Endothelial cell (in vitro differentiated cells): Measurements from ENCODE around the gene SRC. TPM values are rescaled to one million over a fixed set of nuclear protein-coding genes. Genes with fewer than 3 reads are reported as not detected.

ENCODE experiments used
- DNase-seq: peaks from one replicate; pipeline ENCODE4 v3.0.0; 2021; ENCODE audit warnings: low spot score
- H3K27ac Mint-ChIP-seq: one replicate; pipeline ENCODE4 v1.8.0; 2021; ENCODE audit warnings: mixed read lengths, inconsistent platforms; ENCODE audit not compliant: unreplicated experiment
- H3K27me3 Mint-ChIP-seq: one replicate; pipeline ENCODE4 v1.8.0; 2021; ENCODE audit warnings: mild to moderate bottlenecking, moderate library complexity, mixed read lengths, inconsistent platforms; ENCODE audit not compliant: unreplicated experiment
- H3K36me3 Mint-ChIP-seq: one replicate; pipeline ENCODE4 v1.8.0; 2021; ENCODE audit warnings: mild to moderate bottlenecking, low read depth, mixed read lengths, inconsistent platforms; ENCODE audit not compliant: unreplicated experiment
- H3K4me1 Mint-ChIP-seq: one replicate; pipeline ENCODE4 v1.8.0; 2021; ENCODE audit warnings: mild to moderate bottlenecking, mixed read lengths, inconsistent platforms; ENCODE audit not compliant: unreplicated experiment
- H3K4me3 Mint-ChIP-seq: one replicate; pipeline ENCODE4 v1.8.0; 2021; ENCODE audit warnings: mild to moderate bottlenecking, mixed read lengths, inconsistent platforms; ENCODE audit not compliant: unreplicated experiment
- H3K9me3 Mint-ChIP-seq: one replicate; pipeline ENCODE4 v1.8.0; 2021; ENCODE audit warnings: mixed read lengths, inconsistent platforms; ENCODE audit not compliant: unreplicated experiment
- CTCF ChIP-seq: fragments of 200-600 bp; sonication (generic); IDR thresholded peaks from one replicate; pipeline ENCODE4 v1.5.0; 2021; ENCODE audit warnings: antibody characterized with exemption; ENCODE audit not compliant: unreplicated experiment
- total RNA-seq: library from RNA; stranded (reverse); fragmentation: NEBNext Ultra II Directional; extraction: Animal tissue kit (Norgen Biotek cat#: 25700); gene quantifications from one replicate; pipeline ENCODE4 v1.2.1, GENCODE V29; 2021; ENCODE audit not compliant: unreplicated experiment

Gene SRC
- total RNA-seq, 1 donor from 2014 or later: 60.8 TPM

GRCh38 chr20:37314617-37315016 lies 31.3 kb upstream of the SRC start:
- H3K36me3 Mint-ChIP-seq: peaks cover 29% of the 10 kb centered on the region
- DNase-seq: no peak
- TF ChIP-seq CTCF: no peak
- H3K4me1 Mint-ChIP-seq: peaks cover 40% of the 10 kb centered on the region
- no peak overlapping the region for H3K27ac Mint-ChIP-seq
- H3K9me3 Mint-ChIP-seq: no peaks in the 10 kb centered on the region
- no peak overlapping the region for H3K4me3 Mint-ChIP-seq
- H3K27me3 Mint-ChIP-seq: peaks cover 5% of the 10 kb centered on the region

- DNase-seq: no peak
- peaks cover 5% of the 10 kb centered on the region for H3K27me3 Mint-ChIP-seq
- H3K4me1 Mint-ChIP-seq: peaks cover 38% of the 10 kb centered on the region
- peaks cover 28% of the 10 kb centered on the region for H3K36me3 Mint-ChIP-seq
- no peak overlapping the region for H3K27ac Mint-ChIP-seq
- TF ChIP-seq CTCF: no peak
- no peaks in the 10 kb centered on the region for H3K9me3 Mint-ChIP-seq
- H3K4me3 Mint-ChIP-seq: no peak overlapping the region
Measured at GRCh38 chr20:37315021-37315451, 30.9 kb upstream of the SRC start.

GRCh38 chr20:37315452-37316110 lies 30.4 kb upstream of the SRC start:
- H3K27ac Mint-ChIP-seq: no peak overlapping the region
- H3K4me1 Mint-ChIP-seq: peaks cover 32% of the 10 kb centered on the region

GRCh38 chr20:37316116-37316774 lies 29.7 kb upstream of the SRC start:
- H3K9me3 Mint-ChIP-seq: no peaks in the 10 kb centered on the region
- peaks cover 27% of the 10 kb centered on the region for H3K4me1 Mint-ChIP-seq
- no peak for DNase-seq
- no peak for TF ChIP-seq CTCF
- H3K36me3 Mint-ChIP-seq: peaks cover 24% of the 10 kb centered on the region
- H3K4me3 Mint-ChIP-seq: no peak overlapping the region
- peaks cover 5% of the 10 kb centered on the region for H3K27me3 Mint-ChIP-seq
- H3K27ac Mint-ChIP-seq: peak overlapping the region; percentile 68

More at GRCh38 chr20:37315452-37316110, 30.4 kb upstream of the SRC start:
- peaks cover 5% of the 10 kb centered on the region for H3K27me3 Mint-ChIP-seq
- TF ChIP-seq CTCF: no peak
- H3K4me3 Mint-ChIP-seq: no peak overlapping the region
- peaks cover 24% of the 10 kb centered on the region for H3K36me3 Mint-ChIP-seq
- H3K9me3 Mint-ChIP-seq: no peaks in the 10 kb centered on the region
- no peak for DNase-seq

- no peaks in the 10 kb centered on the region for H3K9me3 Mint-ChIP-seq
- no peak overlapping the region for H3K27ac Mint-ChIP-seq
- H3K4me3 Mint-ChIP-seq: no peak overlapping the region
- no peak for TF ChIP-seq CTCF
- no peak for DNase-seq
- peaks cover 22% of the 10 kb centered on the region for H3K36me3 Mint-ChIP-seq
- peaks cover 5% of the 10 kb centered on the region for H3K27me3 Mint-ChIP-seq
- peaks cover 27% of the 10 kb centered on the region for H3K4me1 Mint-ChIP-seq
Measured at GRCh38 chr20:37316775-37317170, 29.2 kb upstream of the SRC start.
